ENCODE data around the gene MDC1. TPM values are rescaled to one million over a fixed set of nuclear protein-coding genes. Genes with fewer than 3 reads are reported as not detected.
"Not testable (repeated sequence)": the region's sequence is repeated elsewhere in the genome, so short reads cannot be mapped to it uniquely, and the experiment has no call there.

Gene MDC1
- total RNA-seq, 3 donors from 2014 or later: 15.2 to 34.3 (median 29.5) TPM

DNA sequence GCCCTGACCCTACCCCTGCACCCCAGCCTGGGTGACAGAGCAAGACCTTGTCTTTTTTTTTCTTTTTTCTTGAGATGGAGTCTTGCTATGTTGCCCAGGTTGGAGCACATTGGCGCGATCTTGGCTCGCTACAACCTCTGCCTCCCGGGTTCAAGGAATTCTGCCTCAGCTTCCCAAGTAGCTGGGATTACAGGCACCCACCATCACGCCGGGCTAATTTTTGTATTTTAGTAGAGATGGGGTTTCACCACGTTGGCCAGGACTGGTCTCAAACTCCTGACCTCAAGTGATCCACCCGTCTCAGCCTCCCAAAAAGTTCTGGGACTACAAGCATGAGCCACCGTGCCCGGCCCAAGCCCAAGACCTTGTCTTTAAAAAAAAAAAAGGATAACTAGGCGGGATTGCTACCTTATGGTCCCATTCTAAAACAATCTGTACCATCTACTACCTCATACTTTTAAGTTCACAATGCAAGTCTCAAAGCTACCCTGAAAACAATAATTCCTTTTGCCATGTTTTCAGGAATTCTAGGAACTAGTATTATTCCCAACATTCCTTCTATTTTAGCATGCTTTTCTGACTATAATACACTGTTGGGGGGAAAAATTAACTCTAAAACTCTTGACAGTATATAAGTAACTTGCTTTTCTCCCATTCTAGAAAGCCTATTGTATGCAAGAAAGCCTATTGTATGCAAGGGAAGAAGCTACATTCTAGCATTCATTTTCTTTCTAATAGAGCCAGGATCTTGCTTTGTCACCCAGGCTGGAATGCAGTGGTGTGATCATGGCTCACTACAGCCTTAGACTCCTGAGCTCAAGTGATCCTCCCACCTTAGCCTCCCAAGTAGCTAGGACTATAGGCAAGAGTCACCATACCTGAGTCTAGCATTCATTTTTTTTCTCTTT is 9.7 kb upstream of the MDC1 start:
- Histone ChIP-seq H3K9me3 (no peaks in the 10 kb centered on the region), H3K4me1 (ENCODE audit: low read depth) (peaks cover 8% of the 10 kb centered on the region), H3K4me3 (no peak overlapping the region), H3K36me3 (ENCODE audit: low read depth) (peaks cover 4% of the 10 kb centered on the region)
- intact Hi-C loops (cut with DNase I, micrococcal nuclease): no loop called here
- ATAC-seq: no peak
- DNase-seq: no peak
- TF ChIP-seq, protein P1, sequence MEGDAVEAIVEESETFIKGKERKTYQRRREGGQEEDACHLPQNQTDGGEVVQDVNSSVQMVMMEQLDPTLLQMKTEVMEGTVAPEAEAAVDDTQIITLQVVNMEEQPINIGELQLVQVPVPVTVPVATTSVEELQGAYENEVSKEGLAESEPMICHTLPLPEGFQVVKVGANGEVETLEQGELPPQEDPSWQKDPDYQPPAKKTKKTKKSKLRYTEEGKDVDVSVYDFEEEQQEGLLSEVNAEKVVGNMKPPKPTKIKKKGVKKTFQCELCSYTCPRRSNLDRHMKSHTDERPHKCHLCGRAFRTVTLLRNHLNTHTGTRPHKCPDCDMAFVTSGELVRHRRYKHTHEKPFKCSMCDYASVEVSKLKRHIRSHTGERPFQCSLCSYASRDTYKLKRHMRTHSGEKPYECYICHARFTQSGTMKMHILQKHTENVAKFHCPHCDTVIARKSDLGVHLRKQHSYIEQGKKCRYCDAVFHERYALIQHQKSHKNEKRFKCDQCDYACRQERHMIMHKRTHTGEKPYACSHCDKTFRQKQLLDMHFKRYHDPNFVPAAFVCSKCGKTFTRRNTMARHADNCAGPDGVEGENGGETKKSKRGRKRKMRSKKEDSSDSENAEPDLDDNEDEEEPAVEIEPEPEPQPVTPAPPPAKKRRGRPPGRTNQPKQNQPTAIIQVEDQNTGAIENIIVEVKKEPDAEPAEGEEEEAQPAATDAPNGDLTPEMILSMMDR (IDR thresholded peaks at IDR 0.05): no peak

DNA sequence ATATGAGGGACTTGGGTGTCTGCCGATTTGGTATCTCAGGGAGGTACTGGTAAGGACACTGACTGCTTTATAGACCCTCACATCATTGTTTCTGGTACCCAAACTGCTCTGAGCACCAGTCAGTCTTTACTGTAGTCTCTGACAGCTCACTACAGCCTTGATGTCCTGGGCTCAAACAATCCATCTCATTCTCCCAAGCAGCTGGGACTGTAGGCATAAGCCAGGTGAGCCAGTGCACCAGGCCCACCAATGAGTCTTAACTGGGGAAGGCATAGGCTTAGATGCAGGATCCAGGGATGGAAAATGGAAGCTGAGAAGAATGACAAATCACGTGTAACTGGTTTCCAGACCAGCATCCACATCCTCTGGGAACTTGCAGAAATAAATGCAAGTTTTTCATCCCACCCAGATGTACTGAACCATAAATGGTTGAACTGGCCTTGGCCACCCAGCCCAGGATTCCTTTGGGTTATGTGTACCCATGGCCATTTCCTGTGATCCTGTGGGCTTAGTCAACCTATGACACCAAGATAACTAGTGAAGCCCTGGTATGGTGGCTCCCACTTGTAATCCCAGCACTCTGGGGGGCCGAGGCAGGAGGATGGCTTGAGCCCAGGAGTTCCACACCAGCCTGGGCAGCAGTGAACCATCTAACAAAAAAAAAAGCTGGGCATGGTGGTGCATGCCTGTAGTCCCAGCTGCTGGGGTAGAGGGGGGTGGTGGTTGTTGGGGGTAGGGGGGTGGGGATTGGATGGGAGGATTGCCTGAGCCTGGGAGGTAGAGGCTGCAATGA is 8.8 kb upstream of the MDC1 start:
- intact Hi-C loops (cut with DNase I, micrococcal nuclease): no loop called here
- ATAC-seq: no peak
- no peak overlapping the region for H3K4me3 ChIP-seq
- H3K9me3 ChIP-seq: no peaks in the 10 kb centered on the region
- H3K4me1 ChIP-seq (ENCODE audit: low read depth): peaks cover 10% of the 10 kb centered on the region
- no peak for DNase-seq
- peaks cover 4% of the 10 kb centered on the region for H3K36me3 ChIP-seq (ENCODE audit: low read depth)
- TF ChIP-seq, protein P1 (IDR thresholded peaks at IDR 0.05): no peak

DNA sequence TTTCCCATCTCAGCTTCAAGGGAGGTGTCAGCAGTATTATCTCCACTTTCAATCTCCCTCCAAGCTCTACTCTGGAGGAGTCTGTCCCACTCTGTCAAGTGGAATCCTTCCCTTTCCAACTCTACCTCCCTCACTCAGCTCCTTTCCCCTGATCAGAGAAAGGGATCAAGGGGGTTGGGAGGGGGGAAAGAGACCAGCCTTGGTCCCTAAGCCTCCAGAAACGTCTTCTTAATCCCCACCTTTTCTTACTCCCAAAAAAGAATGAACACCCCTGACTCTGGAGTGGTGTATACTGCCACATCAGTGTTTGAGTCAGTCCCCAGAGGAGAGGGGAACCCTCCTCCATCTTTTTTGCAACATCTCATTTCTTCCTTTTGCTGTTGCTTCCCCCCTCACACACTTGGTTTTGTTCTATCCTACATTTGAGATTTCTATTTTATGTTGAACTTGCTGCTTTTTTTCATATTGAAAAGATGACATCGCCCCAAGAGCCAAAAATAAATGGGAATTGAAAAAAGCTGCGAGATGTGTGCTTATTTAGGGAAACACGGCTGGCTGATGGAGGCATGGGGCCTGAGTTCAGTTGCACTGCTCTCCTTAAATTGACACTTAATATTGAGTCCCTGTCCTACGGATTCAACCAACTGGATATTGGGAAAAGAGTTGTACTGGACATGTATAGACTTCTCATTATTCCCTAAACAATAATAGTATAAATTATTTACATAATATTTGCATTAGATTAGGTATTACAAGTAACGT is 8.0 kb upstream of the MDC1 start:
- no peak for ATAC-seq
- H3K36me3 ChIP-seq (ENCODE audit: low read depth): peaks cover 4% of the 10 kb centered on the region
- H3K9me3 ChIP-seq: no peaks in the 10 kb centered on the region
- TF ChIP-seq, protein P1 (IDR thresholded peaks at IDR 0.05): no peak
- intact Hi-C loops (cut with DNase I, micrococcal nuclease): no loop called here
- peaks cover 10% of the 10 kb centered on the region for H3K4me1 ChIP-seq (ENCODE audit: low read depth)
- DNase-seq: no peak
- no peak overlapping the region for H3K4me3 ChIP-seq

DNA sequence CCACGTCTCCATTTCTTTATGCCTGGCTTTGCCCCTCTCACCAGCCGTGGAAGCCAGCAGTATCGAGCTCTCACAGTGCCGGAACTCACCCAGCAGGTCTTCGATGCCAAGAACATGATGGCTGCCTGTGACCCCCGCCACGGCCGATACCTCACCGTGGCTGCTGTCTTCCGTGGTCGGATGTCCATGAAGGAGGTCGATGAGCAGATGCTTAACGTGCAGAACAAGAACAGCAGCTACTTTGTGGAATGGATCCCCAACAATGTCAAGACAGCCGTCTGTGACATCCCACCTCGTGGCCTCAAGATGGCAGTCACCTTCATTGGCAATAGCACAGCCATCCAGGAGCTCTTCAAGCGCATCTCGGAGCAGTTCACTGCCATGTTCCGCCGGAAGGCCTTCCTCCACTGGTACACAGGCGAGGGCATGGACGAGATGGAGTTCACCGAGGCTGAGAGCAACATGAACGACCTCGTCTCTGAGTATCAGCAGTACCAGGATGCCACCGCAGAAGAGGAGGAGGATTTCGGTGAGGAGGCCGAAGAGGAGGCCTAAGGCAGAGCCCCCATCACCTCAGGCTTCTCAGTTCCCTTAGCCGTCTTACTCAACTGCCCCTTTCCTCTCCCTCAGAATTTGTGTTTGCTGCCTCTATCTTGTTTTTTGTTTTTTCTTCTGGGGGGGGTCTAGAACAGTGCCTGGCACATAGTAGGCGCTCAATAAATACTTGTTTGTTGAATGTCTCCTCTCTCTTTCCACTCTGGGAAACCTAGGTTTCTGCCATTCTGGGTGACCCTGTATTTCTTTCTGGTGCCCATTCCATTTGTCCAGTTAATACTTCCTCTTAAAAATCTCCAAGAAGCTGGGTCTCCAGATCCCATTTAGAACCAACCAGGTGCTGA is 7.0 kb upstream of the MDC1 start:
- intact Hi-C loops (cut with DNase I, micrococcal nuclease): loop anchor here (2.0 kb wide), 2 partner anchors 43 to 45 kb away; no protein-coding TSS in a partner anchor
- not testable (repeated sequence) for H3K9me3 ChIP-seq; ATAC-seq; H3K4me3 ChIP-seq; H3K36me3 ChIP-seq (ENCODE audit: low read depth)
- DNase-seq: peak in 1 of 3 donors; percentile 48
- peaks cover 14% of the 10 kb centered on the region for H3K4me1 ChIP-seq (ENCODE audit: low read depth)

DNA sequence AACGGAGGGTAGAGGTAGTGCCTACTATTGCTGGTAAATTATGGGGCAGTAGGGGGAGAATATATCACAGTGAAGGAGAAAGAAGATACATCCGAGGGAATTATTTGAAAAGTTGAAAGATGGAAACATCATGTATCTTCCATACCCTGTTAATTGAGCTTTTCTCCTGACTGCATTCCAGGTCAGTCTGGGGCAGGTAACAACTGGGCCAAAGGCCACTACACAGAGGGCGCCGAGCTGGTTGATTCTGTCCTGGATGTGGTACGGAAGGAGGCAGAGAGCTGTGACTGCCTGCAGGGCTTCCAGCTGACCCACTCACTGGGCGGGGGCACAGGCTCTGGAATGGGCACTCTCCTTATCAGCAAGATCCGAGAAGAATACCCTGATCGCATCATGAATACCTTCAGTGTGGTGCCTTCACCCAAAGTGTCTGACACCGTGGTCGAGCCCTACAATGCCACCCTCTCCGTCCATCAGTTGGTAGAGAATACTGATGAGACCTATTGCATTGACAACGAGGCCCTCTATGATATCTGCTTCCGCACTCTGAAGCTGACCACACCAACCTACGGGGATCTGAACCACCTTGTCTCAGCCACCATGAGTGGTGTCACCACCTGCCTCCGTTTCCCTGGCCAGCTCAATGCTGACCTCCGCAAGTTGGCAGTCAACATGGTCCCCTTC is 6.2 kb upstream of the MDC1 start:
- H3K4me3 ChIP-seq; ATAC-seq; H3K9me3 ChIP-seq; H3K36me3 ChIP-seq (ENCODE audit: low read depth): not testable (repeated sequence)
- peak in 1 of 3 donors; percentile 42 for DNase-seq
- intact Hi-C loops (cut with DNase I, micrococcal nuclease): loop anchor here (2.0 kb wide), 2 partner anchors 42 to 44 kb away; no protein-coding TSS in a partner anchor
- H3K4me1 ChIP-seq (ENCODE audit: low read depth): peaks cover 21% of the 10 kb centered on the region
